GM19463 (cell line): ENCODE measurements around the gene TTL.
"Not testable (repeated sequence)": the region's sequence is repeated elsewhere in the genome, so short reads cannot be mapped to it uniquely, and the experiment has no call there.

Experiments used
- ATAC-seq: cut with Tn5 transposase; IDR thresholded peaks from one replicate; pipeline ENCODE4 v1.9.1; 2021; ENCODE audit warnings: mild to moderate bottlenecking, moderate library complexity; ENCODE audit not compliant: unreplicated experiment

The TTL gene

DNA sequence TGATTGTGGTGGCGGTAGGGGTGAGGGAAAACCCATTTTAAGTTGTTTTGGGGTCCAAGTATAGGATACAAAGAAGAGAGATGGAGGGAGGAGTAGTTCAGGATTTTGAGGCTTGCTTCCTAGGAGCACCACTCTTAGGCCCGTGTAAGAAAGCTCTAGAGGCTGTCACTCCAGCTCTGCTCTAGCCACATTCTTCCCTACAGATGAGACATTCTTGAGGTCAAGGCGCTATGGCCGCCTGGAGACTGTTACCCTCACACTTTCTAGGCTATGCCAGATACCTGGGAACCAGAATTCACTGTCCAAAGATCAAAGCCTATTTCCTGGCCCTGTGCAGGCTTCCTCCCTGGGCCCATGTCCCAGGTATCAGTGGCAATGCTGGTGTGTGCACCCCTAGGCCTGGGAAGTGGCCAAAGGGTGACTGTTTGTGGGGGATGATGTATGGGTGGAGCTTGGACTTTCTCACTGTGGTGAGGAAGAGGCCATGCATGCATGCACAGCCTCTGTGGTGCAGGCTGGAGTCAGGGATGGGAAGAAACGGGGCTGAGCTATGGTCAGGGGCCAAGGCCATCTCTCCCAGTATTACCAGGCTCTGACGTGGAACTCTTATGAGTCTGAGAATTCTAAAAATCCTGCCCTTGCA lies 7.0 kb upstream of the TTL start:
- no peak for ATAC-seq

DNA sequence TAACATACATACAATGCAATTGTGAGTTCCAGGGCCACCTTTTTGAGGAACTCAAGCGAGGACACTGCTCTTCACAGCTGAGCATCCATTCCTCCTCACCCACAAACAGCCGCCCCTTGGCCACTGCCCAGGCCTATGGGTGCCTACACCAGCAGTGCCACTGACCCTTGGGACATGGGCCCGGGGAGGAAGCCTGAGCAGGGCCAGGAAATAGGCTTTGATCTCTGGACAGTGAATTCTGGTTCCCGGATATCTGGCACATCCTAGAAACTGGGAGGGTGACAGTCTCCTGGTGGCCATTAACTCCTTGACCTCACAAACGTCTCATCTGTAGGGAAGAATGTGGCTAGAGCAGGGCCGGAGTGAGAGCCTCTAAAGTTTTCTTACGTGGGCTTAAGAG lies 5.5 kb upstream of the TTL start:
- ATAC-seq, result no peak

DNA sequence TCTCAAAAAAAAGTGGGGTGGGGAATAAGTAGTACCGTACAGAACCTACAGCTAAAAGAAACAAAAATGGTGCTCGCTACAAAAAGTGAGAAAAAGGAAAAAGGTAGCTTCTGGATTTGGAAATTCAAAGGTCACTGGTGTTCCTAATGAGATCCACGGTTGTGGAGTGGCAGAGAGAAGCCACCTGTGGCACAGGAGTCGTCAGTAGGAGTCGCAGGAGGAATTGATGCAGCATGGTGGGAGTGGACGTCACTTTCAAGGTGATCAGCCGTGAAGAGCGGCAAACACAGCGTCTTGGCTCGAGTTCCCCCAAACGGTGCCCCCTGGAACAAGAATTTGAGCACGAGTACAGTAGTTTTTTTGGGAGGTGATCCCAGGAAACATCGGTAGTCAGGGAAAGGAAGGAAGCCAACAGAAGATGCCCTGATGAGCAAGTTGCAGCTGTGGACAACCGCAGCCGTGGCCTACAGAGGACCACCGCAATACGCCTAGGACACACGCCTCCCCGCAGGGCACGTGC lies 1.4 kb upstream of the TTL start:
- no peak for ATAC-seq

DNA sequence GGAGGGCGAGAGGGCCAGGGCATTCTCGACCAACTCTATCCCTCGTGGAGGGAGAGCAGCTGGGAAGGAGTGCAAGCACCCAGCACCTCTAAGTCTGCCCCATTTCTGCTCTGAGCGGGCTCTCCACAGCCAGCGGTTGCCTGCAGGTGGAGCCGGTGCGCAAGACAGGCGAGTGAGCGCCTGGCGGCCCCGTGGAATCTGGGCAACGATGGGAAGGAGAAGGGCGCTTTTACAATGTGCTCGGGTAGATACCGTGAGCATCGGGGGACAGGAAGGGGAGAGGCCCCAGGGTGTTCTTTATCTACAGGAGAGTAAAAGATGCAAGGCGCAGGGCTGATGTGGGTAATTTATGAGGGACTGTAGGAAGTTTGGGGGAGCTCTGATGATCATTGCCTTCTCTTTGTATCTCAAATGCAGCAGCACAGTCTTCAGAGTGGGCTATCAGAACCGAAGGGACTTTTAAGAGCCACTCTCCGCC lies 867 bp upstream of the TTL start:
- peak; percentile 67 for ATAC-seq

DNA sequence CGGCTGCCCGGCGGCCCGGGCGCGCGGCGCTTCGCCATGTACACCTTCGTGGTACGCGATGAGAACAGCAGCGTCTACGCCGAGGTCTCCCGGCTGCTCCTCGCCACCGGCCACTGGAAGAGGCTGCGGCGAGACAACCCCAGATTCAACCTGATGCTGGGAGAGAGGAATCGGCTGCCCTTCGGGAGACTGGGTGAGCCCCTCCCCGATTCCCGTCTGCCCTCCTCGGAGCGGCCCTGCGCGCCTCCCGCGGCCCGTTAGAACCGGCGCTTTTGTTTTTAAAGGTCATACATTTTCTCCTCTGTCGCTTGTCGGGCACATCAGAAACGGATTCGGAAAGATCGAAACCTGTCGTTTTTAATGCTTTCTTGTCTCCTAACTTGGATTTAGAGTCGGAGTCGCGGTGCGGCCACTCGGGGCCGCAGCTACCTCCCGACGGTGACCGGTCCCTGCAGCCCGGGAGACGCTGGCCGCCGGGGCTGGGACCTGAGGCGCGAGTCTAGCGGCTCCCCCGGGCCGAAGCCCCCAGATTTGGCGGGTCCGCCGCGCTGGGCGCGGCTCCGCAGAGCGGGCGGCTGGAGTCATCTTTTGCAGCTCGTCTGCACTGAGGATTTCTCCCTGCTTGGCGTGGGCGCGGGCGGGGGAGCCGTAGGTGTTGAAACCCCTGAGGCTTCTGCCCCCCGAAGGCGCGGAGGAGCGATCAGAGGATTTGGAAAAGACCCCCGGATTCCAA lies 519 bp downstream of the TTL start:
- no peak for ATAC-seq

DNA sequence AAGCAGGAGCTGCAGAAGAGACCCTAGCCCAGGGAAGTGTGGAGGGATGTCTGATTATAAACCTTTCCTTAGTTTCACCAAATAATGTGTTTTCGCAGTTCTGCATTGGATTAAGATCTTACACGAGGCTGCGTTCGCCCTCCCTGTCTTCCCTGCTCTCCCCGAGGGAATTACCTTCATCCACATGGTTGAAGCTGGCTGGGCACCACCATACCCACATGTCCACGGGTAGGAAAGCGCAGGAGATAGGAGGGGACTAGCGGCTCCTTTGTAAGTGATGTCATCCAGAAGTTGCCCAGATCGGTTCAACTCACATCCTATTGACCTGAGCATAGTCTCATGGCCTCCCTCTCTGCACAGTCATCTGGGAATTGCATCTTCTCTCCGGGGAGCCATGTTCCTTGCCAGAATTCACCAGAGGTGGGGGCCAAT lies 1.1 kb downstream of the TTL start:
- no peak for ATAC-seq

DNA sequence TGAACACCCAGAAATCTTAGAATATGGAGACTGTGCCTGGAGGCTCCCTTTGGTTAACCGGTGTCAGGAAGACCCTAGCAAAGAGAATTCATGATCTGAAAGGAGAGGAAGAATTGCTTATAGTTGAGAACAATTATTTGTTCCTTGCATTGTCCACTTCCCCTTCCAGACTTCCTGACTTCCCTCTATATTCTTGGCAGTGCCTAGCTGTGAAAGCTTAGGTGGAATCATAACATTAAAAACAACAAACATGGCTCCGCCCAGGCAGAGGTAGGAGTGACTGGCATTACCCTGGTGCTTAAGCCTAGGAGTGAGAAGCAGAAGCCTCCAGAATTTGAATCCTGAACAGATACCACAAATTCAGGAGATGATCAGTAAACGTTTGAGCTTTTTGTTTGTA lies 1.9 kb downstream of the TTL start:
- no peak for ATAC-seq

DNA sequence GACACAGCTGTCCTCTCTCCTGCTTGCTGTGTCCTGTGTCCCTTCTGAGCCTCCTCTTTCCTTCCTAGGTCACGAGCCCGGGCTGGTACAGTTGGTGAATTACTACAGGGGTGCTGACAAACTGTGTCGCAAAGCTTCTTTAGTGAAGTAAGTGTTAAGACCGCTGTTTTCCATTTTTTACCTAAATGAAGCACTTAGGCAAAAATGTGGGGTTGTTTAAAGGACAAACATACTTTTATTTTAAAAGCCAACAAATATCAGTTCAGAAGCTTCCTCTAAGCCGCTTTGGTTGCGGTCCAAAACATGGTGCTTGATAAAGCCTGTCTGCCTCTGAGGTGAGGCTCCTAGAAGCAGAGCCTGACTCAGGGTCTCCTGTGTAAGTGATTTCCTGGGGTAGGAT lies 3.9 kb downstream of the TTL start:
- no peak for ATAC-seq

DNA sequence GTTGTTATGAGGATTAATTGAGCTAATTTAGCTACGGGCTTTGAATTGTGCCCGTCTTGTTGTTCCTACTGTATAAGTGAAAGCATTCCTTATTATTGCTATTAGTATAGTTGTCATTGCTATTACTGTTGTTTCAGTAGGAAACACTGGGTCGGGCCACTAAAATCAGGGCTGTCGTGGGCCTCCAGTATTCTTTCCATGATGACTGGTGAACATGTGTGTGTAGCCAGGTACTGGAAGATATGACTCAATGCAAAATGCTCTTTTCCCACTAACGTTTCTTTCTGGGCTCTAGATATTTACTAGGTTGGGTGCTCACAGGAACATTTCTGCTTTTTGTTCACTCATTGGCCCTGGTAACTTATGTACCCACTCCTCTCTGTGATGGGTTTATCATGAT lies 4.9 kb downstream of the TTL start:
- ATAC-seq, result no peak

DNA sequence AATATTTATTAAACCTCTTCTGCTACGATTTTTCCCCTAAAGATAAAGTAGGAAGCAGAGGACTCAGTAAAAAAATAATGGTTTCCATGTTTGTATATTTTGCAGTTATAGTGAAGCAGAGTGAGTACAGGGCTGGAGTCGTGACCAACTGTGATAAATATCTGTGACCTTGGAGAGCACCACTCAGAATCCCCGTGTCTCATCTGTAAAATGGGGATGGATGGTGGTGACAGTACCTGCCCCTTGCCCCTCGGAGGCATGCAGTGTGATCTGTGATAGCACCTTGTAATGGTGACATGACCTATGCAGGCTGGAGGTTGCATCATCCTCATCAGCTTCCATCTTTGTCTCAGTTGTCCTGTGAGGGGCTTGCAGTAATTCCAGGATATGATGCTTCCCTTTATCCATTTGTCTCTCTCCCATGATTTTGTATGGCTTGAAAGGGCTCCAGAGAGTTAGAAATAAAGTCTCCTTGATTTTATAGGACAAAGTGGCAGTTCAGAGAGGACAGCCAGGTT lies 5.5 kb downstream of the TTL start:
- no peak for ATAC-seq

DNA sequence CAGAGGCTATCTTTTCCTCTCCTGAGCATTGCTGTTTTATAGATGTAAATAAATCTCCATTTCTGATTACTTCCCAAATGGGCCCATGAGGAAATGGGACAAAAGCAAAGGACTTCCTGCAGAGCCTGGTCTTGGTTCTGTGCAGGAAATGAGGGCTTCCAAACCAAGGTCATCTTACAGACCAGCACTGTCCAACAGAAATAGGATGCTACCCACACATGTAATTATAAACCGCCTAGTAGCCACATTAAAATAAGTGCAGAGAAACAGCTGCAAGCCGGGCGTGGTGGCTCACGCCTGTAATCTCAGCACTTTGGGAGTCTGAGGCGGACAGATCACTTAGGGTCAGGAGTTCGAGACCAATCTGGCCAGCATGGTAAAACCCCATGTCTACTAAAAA lies 6.2 kb downstream of the TTL start:
- no peak for ATAC-seq

DNA sequence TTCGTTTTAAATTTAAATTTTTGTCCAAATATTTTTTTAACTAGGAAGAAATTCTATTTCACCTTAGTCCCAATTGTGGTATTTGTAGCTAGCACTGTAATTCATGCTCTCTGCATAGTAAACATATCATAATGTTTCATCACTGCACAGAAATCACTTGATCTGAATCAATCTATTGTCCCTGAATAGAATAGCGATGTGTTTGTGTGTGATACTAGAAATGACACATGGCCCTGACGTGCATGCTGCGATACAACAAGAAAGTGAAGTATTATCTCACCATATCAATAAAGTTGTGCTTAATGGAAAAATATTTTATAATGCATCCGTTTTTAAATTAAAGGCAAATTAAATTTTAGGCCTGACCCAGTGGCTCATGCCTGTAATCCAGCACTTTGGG lies 10.0 kb downstream of the TTL start:
- no peak for ATAC-seq

DNA sequence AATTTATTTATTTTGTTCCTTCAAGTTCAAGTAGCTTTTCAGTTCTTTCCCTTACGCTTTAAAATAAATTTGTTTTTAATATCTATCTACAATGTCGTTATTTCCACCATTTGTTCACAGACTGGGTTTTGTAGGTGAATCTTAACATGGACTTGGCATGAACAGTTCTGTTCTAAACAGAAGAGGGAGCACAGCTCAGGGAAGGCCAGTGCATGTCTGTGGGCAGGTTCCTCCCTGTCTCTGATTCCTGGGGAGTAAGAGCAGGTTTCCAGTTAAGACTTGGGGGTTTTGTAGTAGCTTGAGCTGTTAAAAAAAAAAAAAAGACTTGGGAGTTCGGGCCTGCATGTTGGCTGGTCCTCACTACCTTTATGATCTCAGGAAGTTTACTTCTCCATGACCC lies 11.1 kb downstream of the TTL start:
- no peak for ATAC-seq

DNA sequence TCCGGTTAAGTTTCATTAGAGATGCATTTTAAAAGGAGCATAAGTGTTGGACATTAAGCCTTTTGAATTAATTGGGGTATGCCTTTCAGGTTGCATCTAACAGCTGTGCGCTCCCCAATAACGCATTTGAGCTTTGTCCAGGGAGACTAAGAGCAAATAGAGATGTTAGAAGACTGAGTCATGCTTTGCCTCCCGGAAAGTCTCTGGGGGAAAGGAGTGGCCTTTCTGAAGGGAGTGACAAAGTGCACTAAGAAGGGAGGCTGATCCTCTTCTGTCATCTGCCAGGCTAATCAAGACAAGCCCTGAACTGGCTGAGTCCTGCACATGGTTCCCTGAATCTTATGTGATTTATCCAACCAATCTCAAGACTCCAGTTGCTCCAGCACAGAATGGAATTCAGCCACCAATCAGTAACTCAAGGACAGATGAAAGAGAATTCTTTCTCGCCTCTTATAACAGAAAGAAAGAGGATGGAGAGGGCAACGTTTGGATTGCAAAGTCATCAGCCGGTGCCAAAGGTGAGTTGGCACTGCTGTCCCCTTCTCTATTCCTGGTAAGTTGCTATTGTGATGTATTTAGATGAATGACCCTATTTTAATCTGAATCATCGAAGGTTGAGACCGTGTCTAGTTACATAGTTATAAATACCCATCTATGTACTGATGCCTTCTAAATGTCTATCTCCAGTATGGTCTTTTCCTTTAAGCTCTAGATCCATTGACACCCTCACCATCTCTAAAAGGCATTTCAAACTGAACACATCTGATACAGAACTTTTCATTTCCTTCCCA lies 12.1 kb downstream of the TTL start:
- no peak for ATAC-seq

DNA sequence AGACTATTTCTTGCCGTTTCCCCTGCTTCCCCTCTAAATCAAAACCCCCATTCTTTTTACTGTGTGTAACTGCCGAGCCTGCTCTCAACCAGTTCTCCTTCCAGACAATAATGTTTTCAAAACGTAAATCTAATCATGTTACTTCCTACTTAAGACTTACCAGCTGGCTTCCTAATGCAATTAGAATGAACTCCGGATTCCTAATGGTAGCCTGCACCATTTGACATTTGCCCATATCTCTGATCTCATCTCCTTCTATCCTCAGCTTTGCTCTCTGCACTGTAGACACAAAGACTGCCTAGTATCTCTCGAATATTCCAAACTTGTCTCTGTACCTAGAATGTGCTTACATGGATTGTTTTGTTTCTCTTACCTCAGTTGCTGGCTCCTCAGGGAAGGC lies 12.9 kb downstream of the TTL start:
- no peak for ATAC-seq

DNA sequence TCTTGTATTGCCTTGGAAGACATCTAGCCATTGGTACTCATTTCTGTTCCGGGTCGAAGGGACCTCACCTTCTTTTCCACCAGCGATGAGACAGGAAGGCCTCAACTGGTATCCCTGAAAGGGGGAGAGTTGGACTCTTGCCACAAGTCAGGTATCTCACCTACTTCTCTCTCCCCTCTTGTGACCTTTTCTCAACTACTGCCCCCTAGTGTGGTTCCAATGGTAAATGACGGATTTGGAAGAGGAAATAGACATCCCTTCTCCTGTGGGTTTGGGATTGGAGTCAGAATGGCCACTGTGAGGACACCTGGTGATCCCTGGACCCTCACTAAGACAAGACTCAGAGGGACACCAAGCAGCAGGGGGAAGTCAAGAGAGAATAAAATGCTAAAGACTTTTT lies 13.9 kb downstream of the TTL start:
- ATAC-seq, result not testable (repeated sequence)

DNA sequence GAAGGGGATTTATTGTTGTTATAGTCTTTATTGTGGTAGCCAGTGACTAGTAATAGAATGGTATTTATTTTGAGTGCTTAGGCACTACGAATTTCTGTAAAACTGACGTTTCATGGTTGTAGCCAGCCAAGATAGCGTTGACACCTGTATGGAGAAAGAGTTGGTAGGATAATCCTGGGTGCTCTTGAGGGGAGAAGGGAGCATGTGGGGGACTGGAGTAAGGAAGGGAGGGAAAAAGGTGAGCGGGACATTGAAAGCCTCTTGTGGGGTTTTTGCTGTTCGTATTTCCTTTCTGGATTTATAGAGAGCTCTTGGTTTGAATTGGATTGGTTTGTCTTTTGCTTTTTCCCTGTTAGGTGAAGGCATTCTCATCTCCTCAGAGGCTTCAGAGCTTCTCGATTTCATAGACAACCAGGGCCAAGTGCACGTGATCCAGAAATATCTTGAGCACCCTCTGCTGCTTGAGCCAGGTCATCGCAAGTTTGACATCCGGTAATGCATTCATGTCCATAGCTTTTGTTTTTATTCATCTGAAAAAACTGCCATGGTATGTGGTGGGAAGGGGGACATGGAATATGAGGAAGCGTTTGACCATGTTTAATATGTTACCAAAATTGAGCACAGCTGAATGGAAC lies 19.0 kb downstream of the TTL start:
- peak; percentile 45 for ATAC-seq

DNA sequence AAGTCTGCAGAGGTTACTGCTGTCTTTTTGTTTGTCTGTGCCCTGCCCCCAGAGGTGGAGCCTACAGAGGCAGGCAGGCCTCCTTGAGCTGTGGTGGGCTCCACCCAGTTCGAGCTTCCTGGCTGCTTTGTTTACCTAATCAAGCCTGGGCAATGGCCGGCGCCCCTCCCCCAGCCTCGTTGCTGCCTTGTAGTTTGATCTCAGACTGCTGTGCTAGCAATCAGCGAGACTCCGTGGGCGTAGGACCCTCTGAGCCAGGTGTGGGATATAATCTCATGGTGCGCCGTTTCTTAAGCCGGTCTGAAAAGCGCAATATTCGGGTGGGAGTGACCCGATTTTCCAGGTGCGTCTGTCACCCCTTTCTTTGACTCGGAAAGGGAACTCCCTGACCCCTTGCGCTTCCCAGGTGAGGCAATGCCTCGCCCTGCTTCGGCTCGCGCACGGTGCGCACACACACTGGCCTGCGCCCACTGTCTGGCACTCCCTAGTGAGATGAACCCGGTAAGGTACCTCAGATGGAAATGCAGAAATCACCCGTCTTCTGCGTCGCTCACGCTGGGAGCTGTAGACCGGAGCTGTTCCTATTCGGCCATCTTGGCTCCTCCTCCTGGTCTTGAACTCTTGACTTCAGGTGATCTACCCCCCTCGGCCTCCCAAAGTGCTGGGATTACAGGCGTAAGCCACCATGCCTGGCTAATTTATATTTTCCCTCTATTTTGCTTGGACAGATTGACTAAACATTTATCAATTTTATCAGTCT lies 27.5 kb downstream of the TTL start:
- not testable (repeated sequence) for ATAC-seq

DNA sequence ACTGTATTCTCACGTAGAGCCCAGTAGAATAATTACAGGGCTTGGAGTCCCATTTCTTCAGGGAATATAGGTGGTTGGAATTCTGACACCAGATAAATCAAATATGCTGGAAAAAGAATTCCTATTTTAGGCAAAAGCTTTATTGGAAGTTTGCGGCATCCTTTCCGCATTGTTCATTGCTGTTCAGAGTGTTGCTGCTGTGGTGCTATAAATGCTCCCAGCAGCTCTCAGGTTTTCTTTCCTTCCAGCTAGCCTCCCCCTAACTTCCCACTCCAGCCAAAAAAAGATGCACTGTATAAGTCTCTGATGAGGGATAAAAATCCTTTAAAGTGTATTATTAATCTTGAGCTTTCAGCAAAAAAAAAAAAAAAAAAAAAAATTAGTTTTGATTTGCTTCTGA lies 34.8 kb downstream of the TTL start:
- ATAC-seq, result no peak

DNA sequence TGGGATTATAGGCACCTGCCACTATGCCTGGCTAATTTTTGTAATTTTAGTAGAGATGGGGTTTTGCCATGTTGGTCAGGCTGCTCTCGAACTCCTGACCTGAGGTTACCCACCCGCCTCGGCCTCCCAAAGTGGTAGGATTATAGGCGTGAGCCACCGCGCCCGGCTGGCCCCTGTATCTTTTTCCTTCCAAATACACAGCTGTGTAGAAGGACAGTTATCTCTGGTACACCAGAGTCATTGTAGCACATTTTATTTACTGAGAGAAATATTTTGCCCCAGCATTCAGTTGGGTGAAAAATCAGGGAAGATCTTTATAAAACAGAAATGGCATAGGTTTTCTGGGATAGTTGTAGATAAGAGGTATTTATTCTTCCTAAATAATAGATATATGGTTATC lies 36.9 kb downstream of the TTL start:
- ATAC-seq, result no peak
